H54 (cell line): ENCODE results near the gene REM2.
A peak's percentile ranks its signal among the peaks of the same experiment; 100 is the strongest.
"Not testable (repeated sequence)": the region's sequence is repeated elsewhere in the genome, so short reads cannot be mapped to it uniquely, and the experiment has no call there.

Experiments used
- DNase-seq: peaks from one replicate; pipeline ENCODE4 v3.0.0; 2011; ENCODE audit warnings: low spot score, mixed read lengths; ENCODE audit not compliant: insufficient read length
- FAIRE-seq: peaks from 3 replicates; lab custom pipeline; 2011; peaks lifted over from hg19 to GRCh38; lab: Jason Lieb, UNC
- POLR2A ChIP-seq: IDR thresholded peaks from 2 replicates; pipeline ENCODE4 v1.6.1; 2011; ENCODE audit warnings: low read depth, mild to moderate bottlenecking, low read length

REM2 gene

DNA sequence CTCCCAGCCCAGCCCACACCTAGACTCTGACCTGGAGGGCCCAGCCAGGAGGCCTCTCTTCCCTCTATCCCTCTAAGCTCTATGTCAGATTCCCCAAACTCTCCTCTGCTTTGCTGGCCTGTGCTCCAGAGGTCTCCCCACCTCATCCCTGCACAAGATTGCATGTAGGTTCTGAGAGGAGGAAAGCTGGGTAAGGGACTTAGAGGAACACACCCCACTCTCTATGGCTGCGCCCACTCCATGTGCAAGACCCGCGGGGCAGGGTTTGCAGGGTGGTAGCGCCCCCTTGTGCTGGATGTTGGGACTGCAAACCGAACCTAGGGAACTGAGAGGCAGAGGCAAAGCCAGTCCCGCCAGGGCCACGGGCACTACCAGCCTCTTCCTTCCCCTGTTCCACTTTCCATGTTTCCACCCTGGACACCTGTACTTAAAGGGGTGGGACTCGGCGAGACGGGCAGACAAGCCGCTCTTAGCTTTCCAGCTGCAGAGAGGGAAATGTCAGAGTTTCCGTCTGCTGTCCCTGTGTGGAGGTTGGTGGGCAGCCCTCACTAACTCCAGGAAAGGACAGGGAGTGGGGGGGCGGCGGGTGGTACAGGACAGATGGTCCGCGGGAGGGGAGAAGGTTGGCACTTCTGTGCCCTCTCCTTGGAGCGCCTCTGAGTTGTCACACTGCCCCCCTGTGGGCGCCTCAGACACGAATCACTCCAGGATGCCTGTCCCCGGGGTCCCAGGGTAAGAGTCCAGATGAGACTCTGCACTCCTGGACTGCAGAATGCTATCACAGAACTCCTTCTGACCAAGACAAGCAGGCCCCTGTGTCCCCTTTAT lies 29.9 kb upstream of the REM2 start:
- peak; percentile 57 for DNase-seq
- no peak for TF ChIP-seq POLR2A

DNA sequence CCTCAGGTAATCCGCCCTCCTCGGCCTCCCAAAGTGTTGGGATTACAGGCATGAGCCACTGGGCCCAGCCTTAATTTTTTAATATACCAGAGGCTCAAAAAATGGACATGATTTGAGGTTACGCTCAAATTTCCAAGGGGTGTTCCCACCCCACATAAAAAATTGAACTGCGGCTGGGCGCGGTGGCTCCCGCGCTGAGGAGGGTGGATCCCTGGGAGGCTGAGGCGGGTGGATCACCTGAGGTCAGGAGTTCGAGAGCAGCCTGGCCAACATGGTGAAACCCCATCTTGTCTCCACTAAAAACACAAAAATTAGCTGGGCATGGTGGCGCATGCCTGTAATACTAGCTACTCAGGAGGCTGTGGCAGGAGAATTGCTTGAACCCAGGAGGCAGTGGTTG lies 28.7 kb upstream of the REM2 start:
- DNase-seq, FAIRE-seq: not testable (repeated sequence)

More for the DNA sequence above, 29.9 kb upstream of the REM2 start:
- FAIRE-seq = no peak

DNA sequence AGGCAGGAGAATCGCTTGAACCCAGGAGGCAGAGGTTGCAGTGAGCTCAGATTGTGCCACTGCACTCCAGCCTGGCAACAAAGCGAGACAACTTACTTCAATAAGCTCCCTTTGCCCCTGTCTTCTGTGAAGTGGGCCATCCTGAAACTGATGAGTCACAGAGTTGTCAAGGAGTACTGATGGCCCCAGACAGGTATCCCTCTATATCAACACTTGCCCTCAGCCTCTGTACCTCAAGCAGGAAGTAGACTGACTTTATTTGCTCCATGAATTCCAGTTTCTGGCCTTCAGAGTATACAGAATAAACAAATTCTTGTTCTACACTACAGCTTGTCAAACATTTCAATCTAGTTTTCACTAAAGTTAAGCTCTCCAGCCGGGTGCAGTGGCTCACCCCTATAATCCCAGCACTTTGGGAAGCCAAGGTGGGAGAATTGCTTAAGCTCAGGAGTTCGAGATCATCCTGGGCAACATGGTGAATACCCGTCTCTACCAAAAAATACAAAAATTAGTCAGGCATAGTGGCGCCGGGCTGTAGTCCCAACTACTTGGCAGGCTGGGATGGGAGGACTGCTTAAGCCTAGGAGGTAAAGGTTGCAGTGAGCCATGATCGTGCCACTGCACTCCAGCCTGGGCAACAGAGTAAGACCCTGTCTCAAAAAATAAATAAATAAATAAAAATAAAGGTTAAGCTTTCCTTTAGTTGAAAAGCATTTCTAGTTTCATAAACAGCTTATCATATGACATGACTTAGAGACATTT lies 27.9 kb upstream of the REM2 start:
- DNase-seq (no peak), FAIRE-seq (no peak)
- TF ChIP-seq POLR2A = no peak

DNA sequence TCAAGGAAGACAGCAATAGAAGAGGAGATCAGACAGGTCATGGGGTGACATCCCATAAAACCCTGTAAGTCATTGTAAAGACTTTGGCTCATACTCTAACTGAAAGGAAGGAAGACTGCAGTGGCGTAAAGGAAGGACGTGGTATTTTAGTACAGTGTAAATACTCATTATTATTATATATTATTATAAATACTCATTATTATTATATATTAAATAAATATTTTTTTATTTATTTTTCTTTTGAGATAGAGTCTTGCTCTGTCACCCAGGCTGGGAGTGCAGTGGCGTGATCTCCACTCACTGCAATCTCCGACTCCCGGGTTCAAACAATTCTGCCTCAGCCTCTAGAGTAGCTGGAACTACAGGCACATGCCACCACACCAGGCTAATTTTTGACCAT lies 26.6 kb upstream of the REM2 start:
- TF ChIP-seq POLR2A = no peak
- no peak for DNase-seq
- FAIRE-seq = no peak

DNA sequence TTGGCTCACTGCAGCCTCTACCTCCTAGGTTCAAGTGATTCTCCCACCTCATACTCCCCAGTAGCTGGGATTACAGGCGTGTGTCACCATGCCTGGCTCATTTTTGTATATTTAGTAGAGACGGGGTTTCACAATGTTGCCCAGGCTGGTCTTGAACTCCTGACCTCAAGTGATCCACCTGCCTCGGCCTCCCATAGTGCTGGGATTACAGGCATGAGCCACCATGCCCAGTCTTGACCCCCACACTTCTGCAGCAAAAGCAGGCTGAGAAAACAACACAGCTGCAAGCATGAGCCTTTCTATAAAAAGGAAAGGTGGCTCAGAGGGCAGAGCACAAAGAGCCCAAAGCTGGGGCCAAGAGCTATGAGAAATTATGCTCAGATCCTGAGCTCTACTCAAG lies 22.6 kb upstream of the REM2 start:
- DNase-seq, FAIRE-seq: not testable (repeated sequence)

DNA sequence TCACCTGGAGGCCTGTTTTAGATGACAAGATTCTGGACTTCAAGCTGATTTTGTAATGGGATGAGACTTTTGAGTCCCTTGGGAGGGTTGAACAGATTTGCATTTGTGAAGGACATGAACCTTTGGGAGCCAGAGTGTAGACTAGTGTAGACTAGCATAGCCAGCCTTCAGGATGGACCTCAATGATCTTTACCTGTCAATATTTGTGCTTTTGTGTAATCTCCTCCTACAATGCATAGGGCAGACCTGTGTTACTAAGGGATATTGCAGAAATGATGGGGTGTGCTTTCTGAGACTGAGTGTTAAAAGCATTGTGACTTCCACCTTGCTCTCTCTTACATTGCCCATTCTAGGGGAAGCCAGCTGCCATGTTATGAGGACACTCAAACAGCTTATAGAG lies 21.4 kb upstream of the REM2 start:
- TF ChIP-seq POLR2A = no peak
- DNase-seq (no peak), FAIRE-seq (no peak)

DNA sequence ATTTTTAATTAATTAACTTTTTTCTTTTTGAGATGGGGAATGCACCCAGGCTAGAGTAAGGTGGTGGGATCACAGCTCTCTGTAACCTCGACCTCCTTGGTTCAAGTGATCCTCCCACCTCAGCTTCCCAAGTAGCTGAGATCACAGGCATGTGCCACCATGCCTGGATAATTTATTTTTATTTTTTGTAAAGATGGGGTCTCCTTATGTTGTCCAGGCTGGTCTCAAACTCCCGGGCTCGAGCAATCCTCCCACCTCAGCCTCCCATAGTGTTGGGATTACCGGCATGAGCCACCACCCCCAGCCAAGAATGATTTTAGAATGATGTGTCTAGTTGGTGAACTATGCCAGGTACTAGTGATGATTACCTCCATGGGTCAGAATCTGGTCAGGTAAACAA lies 18.0 kb upstream of the REM2 start:
- FAIRE-seq = no peak
- DNase-seq = no peak
- TF ChIP-seq POLR2A = no peak

DNA sequence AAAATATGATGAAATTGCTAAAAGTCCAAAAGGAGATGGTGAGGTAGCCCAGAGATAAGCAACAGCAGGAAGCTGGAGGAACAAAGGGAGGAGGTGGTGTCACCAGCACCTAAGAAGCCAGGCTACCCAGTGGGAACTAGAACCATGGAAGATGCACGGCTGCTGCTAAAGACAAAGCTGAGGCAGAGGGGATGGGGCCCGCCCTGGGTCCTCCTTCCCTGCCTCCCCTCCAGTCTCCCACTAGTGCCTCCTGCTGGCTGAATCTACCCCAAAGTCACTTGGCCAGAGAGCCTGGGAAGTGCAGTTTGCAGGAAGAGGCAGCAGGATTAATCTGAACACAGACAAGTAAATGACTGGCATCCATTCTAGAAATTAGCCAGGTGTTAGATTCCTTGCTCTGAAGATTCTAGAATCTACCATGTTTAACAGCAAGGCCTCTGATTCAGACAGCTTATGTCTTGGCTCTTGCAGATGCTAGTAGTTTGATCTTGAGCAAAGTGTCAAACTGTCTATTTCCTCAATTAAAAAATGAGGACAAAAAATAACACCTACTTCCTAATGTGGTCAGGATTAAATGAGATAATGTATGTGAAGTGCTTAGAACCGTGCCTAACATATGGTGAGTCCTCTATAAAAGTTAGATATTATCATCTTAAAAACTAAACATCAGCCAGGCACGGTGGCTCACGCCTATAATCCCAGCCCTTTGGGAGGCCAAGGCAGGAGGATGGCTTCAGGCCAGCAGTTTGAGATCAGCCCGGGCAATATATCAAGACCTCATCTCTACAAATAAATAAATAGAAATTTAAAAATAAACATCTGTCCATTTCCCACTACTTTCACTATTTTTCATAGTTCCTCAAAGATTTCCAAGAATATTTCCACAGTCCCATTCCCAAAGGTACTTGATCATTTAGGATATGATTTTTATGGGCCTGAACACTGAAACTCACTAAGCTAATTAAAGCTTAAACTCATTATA lies 17.3 kb upstream of the REM2 start:
- FAIRE-seq = no peak
- DNase-seq = no peak
- TF ChIP-seq POLR2A = no peak

DNA sequence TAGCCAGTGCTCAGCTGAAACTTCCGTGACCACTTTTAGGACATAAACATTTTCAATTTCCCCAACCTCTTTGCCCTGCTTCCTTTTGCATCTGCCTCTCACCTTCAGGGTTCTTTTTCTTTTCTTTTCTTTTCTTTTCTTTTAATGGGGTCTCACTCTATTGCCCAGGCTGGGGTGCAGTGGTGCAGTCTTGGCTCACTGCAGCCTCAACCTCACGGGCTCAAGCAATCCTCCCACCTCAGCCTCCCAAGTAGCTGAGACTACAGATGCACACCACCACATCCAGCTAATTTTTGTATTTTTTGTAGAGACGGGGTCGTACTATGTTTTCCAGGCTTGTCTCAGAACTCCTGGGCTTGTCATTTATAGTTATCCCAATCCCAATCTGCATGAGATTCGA lies 16.1 kb upstream of the REM2 start:
- no peak for DNase-seq
- TF ChIP-seq POLR2A = no peak
- no peak for FAIRE-seq

DNA sequence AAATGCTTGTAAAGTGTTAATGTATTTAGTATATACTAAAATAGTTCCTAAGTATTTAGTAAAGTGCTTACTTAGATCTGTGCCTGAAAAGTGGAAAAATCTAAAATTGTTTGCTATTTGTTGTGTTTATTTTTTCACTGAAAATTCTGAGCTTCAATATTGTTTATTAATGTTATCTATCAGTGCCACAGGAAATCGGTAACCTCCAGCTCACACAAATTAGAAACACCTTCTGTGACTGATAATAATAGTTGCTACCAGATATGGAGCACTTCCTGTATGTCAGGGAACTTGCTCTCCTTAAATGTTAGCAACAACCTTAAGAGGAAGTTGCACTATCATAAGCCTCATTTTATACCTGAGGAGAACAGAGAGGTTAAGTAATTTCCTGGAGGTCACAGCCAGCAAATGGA lies 12.2 kb upstream of the REM2 start:
- TF ChIP-seq POLR2A = no peak
- DNase-seq = no peak
- no peak for FAIRE-seq

DNA sequence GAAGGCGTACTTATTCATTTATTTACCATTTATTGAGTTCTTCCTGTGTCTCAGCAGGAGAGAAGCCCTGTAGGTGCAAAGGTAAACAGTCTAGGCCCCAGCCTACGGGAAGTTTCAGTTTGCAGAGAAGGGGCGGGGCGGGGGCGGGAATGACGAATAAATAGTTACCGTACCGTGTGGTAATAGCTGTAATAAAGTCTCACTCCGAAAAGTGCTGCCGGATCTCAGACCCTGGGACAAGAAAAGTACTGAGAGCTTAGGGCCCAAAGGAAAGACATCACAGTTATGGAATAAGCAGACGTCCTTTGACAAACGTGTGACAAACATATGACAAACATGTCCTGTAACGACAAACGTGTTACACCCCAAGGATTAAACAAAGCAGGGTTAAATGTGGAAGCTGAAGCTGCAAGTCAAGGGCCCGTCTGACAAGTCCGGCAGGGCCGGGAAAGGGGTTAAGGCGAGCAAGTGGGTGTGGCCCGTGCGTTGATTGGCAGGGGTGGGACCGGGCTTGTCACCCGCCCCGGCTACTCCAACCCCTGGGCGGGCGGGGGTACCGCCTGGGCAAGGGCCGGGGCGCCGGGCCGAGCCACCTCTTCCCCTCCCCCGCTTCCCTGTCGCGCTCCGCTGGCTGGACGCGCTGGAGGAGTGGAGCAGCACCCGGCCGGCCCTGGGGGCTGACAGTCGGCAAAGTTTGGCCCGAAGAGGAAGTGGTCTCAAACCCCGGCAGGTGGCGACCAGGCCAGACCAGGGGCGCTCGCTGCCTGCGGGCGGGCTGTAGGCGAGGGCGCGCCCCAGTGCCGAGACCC lies 11.6 kb upstream of the REM2 start, which contains the start of gene LRP10:
Gene LRP10, plus strand, starts transcription at position 517 of the 809 bp plus-strand sequence. CDS start 564 bp downstream, outside the sequence.
- DNase-seq = peak; percentile 64
- no peak; the same call in 1 of the 2 replicates for TF ChIP-seq POLR2A
- peak; percentile 23 for FAIRE-seq

DNA sequence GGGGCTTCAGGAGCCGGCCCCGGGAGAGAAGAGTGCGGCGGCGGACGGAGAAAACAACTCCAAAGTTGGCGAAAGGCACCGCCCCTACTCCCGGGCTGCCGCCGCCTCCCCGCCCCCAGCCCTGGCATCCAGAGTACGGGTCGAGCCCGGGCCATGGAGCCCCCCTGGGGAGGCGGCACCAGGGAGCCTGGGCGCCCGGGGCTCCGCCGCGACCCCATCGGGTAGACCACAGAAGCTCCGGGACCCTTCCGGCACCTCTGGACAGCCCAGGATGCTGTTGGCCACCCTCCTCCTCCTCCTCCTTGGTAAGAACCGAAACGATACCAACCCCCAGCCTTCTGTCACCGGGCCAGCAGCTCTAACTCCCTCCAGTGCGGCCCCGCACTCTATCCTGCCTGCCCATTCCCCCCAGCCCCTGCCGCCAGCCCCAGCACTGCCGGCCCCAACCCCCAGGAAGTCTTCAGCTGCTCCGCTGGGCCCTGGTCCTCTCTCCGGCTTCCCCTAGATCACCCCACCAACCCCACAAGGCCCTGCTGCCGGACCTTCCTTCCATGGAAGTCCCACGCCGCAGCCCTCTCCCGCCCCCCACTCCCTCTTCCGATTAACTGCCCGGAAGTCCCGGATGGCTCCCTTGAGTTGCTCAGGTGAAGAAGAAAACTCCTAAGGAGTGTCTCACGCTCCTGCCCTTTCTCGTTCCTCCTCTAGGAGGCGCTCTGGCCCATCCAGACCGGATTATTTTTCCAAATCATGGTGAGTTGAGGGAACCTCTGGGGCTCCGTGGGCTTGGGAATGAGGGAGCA lies 10.8 kb upstream of the REM2 start:
- FAIRE-seq = peak; percentile 61
- TF ChIP-seq POLR2A = 0 out of 2 replicates have a peak, but pooled peaks have one; percentile 26
- peak; percentile 48 for DNase-seq
